Activated gamma-delta T cell treated with Interleukin-2 at 50 U/mL for 16 hours (primary cell): ENCODE data around the gene ZNF605.
A peak's percentile ranks its signal among the peaks of the same experiment; 100 is the strongest.
"Not testable (repeated sequence)": the region's sequence is repeated elsewhere in the genome, so short reads cannot be mapped to it uniquely, and the experiment has no call there.

Source experiments
- DNase-seq: peaks from one replicate; pipeline ENCODE4 v3.0.0-alpha.2; 2020

ZNF605 gene

GRCh38 chr12:132956011-132956788 is at the start of gene ZNF605:
TSS of gene ZNF605 (minus strand) at chr12:132956306. CDS start at chr12:132945635, 10,671 bp downstream.
- DNase-seq = peak; percentile 81

GRCh38 chr12:132998741-132999140 is 42.6 kb upstream of the ZNF605 start:
- DNase-seq = no peak

GRCh38 chr12:132986885-132987225 is 30.7 kb upstream of the ZNF605 start:
- no peak for DNase-seq

GRCh38 chr12:132986001-132986884 is 30.1 kb upstream of the ZNF605 start, which contains the start of gene ZNF26:
TSS of gene ZNF26 (plus strand) at chr12:132986367. CDS start at chr12:132986841, 474 bp downstream.
- DNase-seq = peak; percentile 81

GRCh38 chr12:132976870-132977269 is 20.8 kb upstream of the ZNF605 start:
- not testable (repeated sequence) for DNase-seq

GRCh38 chr12:132972374-132972773 is 16.3 kb upstream of the ZNF605 start:
- DNase-seq = no peak

- no peak for DNase-seq
Measured at GRCh38 chr12:132967736-132968135, 11.6 kb upstream of the ZNF605 start.

GRCh38 chr12:132966676-132967415 is 10.7 kb upstream of the ZNF605 start:
- DNase-seq = no peak

GRCh38 chr12:132965796-132966195 is 9.7 kb upstream of the ZNF605 start:
- DNase-seq = no peak

- DNase-seq = not testable (repeated sequence)
Measured at GRCh38 chr12:132963947-132964346, 7.8 kb upstream of the ZNF605 start.

GRCh38 chr12:132961790-132962189 is 5.7 kb upstream of the ZNF605 start:
- DNase-seq = not testable (repeated sequence)

GRCh38 chr12:132955094-132956010 is 754 bp downstream of the ZNF605 start:
- DNase-seq = peak; percentile 5

- no peak for DNase-seq
Measured at GRCh38 chr12:132954471-132955048, 1.5 kb downstream of the ZNF605 start.

- DNase-seq = no peak
Measured at GRCh38 chr12:132953771-132954170, 2.3 kb downstream of the ZNF605 start.

- DNase-seq = no peak
Measured at GRCh38 chr12:132953163-132953425, 3.0 kb downstream of the ZNF605 start.

- DNase-seq = no peak
Measured at GRCh38 chr12:132952371-132953162, 3.5 kb downstream of the ZNF605 start.

- no peak for DNase-seq
Measured at GRCh38 chr12:132951649-132952048, 4.5 kb downstream of the ZNF605 start.

- no peak for DNase-seq
Measured at GRCh38 chr12:132950844-132951535, 5.1 kb downstream of the ZNF605 start.

- no peak for DNase-seq
Measured at GRCh38 chr12:132949936-132950837, 5.9 kb downstream of the ZNF605 start.
